Esophagus muscularis mucosa (tissue), 3 donors: ENCODE data around the gene GDF7.

Experiments used
- POLR2A ChIP-seq: fragments of 450-650 bp; IDR thresholded peaks from one replicate; pipeline ENCODE4 v1.6.1; 2017; ENCODE audit warnings: antibody characterized with exemption, moderate library complexity, mild to moderate bottlenecking, low read depth
- TF ChIP-seq, protein P1 (sequence below), 3 experiments: fragments of 200-600 bp in 2 of 3; fragments of 450-650 bp in 1 of 3; sonication (generic) in 2 of 3; IDR thresholded peaks; one replicate each; pipeline ENCODE4 v1.5.1; 2017 to 2019; ENCODE audit warnings: antibody characterized with exemption in 3 of 3, mild to moderate bottlenecking in 2 of 3, moderate library complexity in 1 of 3

DNA sequence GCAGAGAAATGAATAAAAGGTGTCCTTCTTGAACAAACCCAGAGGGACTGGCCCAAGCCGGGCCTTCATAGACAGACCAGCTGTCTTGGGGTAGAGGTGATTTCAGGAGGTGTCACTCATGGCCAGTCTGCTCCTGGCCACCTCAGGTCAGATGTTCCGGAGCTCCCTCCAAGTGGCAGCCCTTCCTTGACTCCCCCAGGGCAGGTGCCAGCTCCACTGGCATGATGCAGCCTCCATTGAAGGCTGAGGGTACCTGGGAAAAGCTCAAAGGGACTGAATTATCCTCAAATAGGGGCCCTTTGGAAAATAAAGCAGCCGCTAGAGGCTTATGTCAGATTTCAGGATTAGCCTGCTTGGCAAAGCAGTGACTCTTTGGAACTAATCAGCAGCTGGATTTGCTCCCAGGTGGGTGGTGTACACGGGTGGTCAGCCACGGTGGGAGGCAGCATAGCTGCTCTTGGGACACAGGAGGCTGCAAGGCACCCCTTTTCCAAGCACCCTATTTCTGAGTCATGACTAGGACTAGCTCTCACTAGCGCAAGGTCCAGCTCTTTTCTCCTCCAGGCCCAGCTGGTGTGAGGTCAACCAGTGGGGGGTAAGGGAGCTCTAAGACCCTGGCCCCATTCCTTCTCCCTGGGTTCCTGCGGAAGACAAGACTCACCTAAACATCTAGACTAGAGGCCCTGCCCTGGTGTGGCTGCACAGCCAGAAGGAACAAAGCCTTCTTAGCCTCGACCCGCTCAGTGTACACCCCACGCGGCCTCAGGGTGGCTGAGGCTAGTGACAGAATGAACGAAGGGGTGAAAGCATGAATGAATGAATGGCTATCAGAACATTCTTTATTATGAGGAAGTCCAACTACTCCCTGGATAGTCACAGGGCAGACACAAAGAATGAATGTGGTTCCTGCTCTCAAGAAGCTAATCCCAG, 45.3 kb upstream of the GDF7 start:
- TF ChIP-seq, protein P1, sequence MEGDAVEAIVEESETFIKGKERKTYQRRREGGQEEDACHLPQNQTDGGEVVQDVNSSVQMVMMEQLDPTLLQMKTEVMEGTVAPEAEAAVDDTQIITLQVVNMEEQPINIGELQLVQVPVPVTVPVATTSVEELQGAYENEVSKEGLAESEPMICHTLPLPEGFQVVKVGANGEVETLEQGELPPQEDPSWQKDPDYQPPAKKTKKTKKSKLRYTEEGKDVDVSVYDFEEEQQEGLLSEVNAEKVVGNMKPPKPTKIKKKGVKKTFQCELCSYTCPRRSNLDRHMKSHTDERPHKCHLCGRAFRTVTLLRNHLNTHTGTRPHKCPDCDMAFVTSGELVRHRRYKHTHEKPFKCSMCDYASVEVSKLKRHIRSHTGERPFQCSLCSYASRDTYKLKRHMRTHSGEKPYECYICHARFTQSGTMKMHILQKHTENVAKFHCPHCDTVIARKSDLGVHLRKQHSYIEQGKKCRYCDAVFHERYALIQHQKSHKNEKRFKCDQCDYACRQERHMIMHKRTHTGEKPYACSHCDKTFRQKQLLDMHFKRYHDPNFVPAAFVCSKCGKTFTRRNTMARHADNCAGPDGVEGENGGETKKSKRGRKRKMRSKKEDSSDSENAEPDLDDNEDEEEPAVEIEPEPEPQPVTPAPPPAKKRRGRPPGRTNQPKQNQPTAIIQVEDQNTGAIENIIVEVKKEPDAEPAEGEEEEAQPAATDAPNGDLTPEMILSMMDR (IDR thresholded peaks at IDR 0.05) = no peak
- TF ChIP-seq POLR2A = no peak
